ENCODE data around the gene MFF.

DNA sequence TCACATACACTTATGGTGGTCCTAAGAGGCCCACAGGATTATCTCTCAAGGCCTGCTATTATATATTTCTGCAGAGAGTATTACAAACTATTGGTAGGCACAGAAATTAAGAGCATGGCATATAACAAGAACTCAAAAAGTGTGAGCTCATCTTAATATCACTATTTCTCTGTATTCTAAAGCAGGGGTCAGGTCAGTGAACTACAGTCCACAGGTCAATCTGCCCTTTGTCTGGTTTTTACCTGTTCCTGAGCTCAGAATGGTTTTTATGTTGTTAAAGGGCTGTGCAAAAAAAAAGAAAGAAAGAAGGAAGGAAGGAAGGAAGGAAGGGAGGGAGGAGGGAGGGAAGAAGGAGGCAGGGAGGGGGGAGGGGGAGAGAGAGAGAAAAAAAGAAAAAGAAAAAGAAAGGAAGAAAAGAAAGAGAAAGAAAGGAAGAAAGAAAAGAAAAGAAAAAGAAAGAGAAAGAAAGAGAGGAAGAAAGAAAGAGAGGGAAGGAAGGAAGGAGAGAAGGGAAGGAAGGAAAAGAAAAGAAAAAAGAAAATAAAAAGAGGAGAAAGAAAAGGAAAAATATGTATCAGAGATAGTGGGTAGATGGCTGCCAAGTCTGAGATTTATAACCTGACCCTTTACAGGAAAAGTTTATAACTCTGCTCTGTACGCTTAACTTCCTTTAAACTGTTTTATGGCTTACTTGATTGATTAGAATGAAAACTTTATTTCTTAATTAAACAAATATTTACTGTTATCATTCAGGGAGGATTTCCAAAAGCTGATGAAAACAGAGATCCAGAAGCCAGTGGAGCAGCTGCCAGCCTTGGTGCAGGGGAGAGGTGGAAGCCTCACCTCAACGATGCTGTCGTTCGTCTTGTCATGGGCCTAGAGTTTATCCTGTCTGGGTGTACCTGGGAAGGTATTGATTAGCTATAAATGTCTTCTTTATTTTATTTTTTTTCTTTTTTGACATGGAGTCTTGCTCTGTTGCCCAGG, 73.9 kb downstream of the MFF start:
- TF ChIP-seq ZBTB33 (IDR thresholded peaks at IDR 0.05; ENCODE audit: borderline replicate concordance, low read depth) (no peak), TCF12 (IDR thresholded peaks at IDR 0.05) (no peak), CTCF (IDR thresholded peaks at IDR 0.05) (no peak), YY1 (IDR thresholded peaks at IDR 0.05; ENCODE audit: low read depth) (no peak), GATA2 (CRISPR knock-in tag; IDR thresholded peaks at IDR 0.05) (no peak), CHD2 (IDR thresholded peaks at IDR 0.05; ENCODE audit: low read length, partially characterized antibody) (no peak), POLR2AphosphoS5 (IDR thresholded peaks at IDR 0.05; ENCODE audit: low read depth, low read length) (no peak), MEF2A (IDR thresholded peaks at IDR 0.05; ENCODE audit: borderline replicate concordance, low read depth) (no peak), SIN3A (IDR thresholded peaks at IDR 0.05; ENCODE audit: borderline replicate concordance, low read depth, low read length) (no peak)
- TF ChIP-seq, protein P1, sequence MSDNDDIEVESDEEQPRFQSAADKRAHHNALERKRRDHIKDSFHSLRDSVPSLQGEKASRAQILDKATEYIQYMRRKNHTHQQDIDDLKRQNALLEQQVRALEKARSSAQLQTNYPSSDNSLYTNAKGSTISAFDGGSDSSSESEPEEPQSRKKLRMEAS (IDR thresholded peaks at IDR 0.05; ENCODE audit: low read depth): no peak
- TF ChIP-seq, protein P2, sequence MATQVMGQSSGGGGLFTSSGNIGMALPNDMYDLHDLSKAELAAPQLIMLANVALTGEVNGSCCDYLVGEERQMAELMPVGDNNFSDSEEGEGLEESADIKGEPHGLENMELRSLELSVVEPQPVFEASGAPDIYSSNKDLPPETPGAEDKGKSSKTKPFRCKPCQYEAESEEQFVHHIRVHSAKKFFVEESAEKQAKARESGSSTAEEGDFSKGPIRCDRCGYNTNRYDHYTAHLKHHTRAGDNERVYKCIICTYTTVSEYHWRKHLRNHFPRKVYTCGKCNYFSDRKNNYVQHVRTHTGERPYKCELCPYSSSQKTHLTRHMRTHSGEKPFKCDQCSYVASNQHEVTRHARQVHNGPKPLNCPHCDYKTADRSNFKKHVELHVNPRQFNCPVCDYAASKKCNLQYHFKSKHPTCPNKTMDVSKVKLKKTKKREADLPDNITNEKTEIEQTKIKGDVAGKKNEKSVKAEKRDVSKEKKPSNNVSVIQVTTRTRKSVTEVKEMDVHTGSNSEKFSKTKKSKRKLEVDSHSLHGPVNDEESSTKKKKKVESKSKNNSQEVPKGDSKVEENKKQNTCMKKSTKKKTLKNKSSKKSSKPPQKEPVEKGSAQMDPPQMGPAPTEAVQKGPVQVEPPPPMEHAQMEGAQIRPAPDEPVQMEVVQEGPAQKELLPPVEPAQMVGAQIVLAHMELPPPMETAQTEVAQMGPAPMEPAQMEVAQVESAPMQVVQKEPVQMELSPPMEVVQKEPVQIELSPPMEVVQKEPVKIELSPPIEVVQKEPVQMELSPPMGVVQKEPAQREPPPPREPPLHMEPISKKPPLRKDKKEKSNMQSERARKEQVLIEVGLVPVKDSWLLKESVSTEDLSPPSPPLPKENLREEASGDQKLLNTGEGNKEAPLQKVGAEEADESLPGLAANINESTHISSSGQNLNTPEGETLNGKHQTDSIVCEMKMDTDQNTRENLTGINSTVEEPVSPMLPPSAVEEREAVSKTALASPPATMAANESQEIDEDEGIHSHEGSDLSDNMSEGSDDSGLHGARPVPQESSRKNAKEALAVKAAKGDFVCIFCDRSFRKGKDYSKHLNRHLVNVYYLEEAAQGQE (IDR thresholded peaks at IDR 0.05; ENCODE audit: low read depth, low read length): no peak
- TF ChIP-seq, protein P3, sequence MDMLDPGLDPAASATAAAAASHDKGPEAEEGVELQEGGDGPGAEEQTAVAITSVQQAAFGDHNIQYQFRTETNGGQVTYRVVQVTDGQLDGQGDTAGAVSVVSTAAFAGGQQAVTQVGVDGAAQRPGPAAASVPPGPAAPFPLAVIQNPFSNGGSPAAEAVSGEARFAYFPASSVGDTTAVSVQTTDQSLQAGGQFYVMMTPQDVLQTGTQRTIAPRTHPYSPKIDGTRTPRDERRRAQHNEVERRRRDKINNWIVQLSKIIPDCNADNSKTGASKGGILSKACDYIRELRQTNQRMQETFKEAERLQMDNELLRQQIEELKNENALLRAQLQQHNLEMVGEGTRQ (IDR thresholded peaks at IDR 0.05; ENCODE audit: borderline replicate concordance, low read depth, low read length): no peak
